Measurements from ENCODE around the gene RHOH. TPM values are rescaled to one million over a fixed set of nuclear protein-coding genes. Genes with fewer than 3 reads are reported as not detected.
"Not testable (repeated sequence)": the region's sequence is repeated elsewhere in the genome, so short reads cannot be mapped to it uniquely, and the experiment has no call there.

The RHOH gene
- total RNA-seq, 4 donors from 2014 or later: 0.67 to 2.7 (median 1.4) TPM

- no peaks in the 10 kb centered on the region for H3K4me1 ChIP-seq
- no peak for DNase-seq
- WGBS, 2 donors: 73 to 75% methylated on average over 2 of the region's 2 CpGs
- H3K27me3 ChIP-seq: no peaks in the 10 kb centered on the region
- TF ChIP-seq CTCF (IDR thresholded peaks at IDR 0.05) (no peak), POLR2A (IDR thresholded peaks at IDR 0.05) (no peak)
- H3K27ac ChIP-seq: no peak overlapping the region
- intact Hi-C loops (cut with DNase I): no loop called here
- no peak overlapping the region for H3K4me3 ChIP-seq (replicated peaks in 1 of 3)
- no peaks in the 10 kb centered on the region for H3K36me3 ChIP-seq
- no peaks in the 10 kb centered on the region for H3K9me3 ChIP-seq
These were observed 95.5 kb downstream of the RHOH start for GRCh38 chr4:40292313-40292759.

- TF ChIP-seq CTCF (IDR thresholded peaks at IDR 0.05) (no peak), POLR2A (IDR thresholded peaks at IDR 0.05) (no peak)
- no peaks in the 10 kb centered on the region for H3K9me3 ChIP-seq
- DNase-seq: no peak
- no peaks in the 10 kb centered on the region for H3K27me3 ChIP-seq
- intact Hi-C loops (cut with DNase I): no loop called here
- no peaks in the 10 kb centered on the region for H3K4me1 ChIP-seq
- H3K27ac ChIP-seq: no peak overlapping the region
- H3K4me3 ChIP-seq (replicated peaks in 1 of 3): no peak overlapping the region
- H3K36me3 ChIP-seq: no peaks in the 10 kb centered on the region
- 81 to 89% methylated on average over 1 of the region's 1 CpG for WGBS, 2 donors
These were observed 97.5 kb downstream of the RHOH start for GRCh38 chr4:40294339-40294738.

- H3K9me3 ChIP-seq; H3K4me3 ChIP-seq (replicated peaks in 1 of 3); H3K4me1 ChIP-seq; H3K27me3 ChIP-seq; H3K36me3 ChIP-seq; DNase-seq; intact Hi-C loops (cut with DNase I); H3K27ac ChIP-seq: not testable (repeated sequence)
These were observed 98.2 kb downstream of the RHOH start for GRCh38 chr4:40295030-40295429.

GRCh38 chr4:40295572-40295971, 98.7 kb downstream of the RHOH start:
- intact Hi-C loops (cut with DNase I): no loop called here
- no peaks in the 10 kb centered on the region for H3K27me3 ChIP-seq
- 87 to 88% methylated on average over 4 of the region's 4 CpGs for WGBS, 2 donors
- TF ChIP-seq POLR2A (IDR thresholded peaks at IDR 0.05) (no peak), CTCF (IDR thresholded peaks at IDR 0.05) (no peak)
- H3K36me3 ChIP-seq: no peaks in the 10 kb centered on the region
- no peaks in the 10 kb centered on the region for H3K9me3 ChIP-seq
- no peak overlapping the region for H3K4me3 ChIP-seq (replicated peaks in 1 of 3)
- H3K27ac ChIP-seq: no peak overlapping the region
- DNase-seq: no peak
- H3K4me1 ChIP-seq: no peaks in the 10 kb centered on the region

Other genes with a start within 250 kb of the RHOH start
- 100 to 1,000 TPM in 2 of 4 donors, 10 to 100 TPM in 2; 92.3 to 133 (median 103) TPM for gene PDS5A, start 219.1 kb upstream of the RHOH start, total RNA-seq
- 10 to 100 TPM; 20.4 to 37.4 (median 25.5) TPM for gene N4BP2, start 140.2 kb upstream of the RHOH start, total RNA-seq
- gene CHRNA9, start 138.3 kb downstream of the RHOH start, total RNA-seq: under 1 TPM in 1 of 4 donors, not detected in 3; 0.11 TPM